Thyroid gland (tissue), 4 donors: ENCODE measurements around the gene IGFBP5.

ENCODE experiments used
- POLR2A ChIP-seq, 2 donors: fragments of 450-650 bp; IDR thresholded peaks; one replicate each; pipeline ENCODE4 v1.6.1; 2017; ENCODE audit warnings: antibody characterized with exemption in 2 of 2, mild to moderate bottlenecking in 2 of 2, moderate library complexity in 1 of 2
- TF ChIP-seq, protein P1 (sequence below), 6 experiments: fragments of 200-600 bp in 3 of 6; fragments of 450-650 bp in 3 of 6; sonication (generic) in 3 of 6; IDR thresholded peaks; one replicate each; pipeline ENCODE4 v1.5.1; 2016 to 2019; ENCODE audit warnings: antibody characterized with exemption in 6 of 6, mild to moderate bottlenecking in 2 of 6, inconsistent platforms in 1 of 6, moderate library complexity in 1 of 6

DNA sequence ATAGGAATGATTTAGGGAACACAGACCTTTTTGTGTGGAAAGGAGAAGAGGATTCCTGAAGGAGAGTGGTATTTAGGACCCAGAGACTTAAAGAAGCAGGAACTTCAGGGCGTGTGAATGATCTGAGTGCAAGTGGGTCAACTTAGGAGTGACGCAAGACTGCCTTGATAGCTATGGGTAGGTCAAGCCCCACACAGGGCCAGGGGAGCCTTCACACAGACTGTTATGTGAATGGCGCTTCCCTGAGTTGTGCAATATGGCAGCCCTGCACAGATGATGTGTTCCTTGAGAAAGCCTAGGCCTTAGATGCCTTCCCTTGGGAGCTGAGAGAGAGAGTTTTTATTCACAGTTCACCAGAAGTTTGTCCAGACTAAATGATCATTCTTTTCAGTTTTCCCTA, 47.1 kb upstream of the IGFBP5 start:
- TF ChIP-seq, protein P1, sequence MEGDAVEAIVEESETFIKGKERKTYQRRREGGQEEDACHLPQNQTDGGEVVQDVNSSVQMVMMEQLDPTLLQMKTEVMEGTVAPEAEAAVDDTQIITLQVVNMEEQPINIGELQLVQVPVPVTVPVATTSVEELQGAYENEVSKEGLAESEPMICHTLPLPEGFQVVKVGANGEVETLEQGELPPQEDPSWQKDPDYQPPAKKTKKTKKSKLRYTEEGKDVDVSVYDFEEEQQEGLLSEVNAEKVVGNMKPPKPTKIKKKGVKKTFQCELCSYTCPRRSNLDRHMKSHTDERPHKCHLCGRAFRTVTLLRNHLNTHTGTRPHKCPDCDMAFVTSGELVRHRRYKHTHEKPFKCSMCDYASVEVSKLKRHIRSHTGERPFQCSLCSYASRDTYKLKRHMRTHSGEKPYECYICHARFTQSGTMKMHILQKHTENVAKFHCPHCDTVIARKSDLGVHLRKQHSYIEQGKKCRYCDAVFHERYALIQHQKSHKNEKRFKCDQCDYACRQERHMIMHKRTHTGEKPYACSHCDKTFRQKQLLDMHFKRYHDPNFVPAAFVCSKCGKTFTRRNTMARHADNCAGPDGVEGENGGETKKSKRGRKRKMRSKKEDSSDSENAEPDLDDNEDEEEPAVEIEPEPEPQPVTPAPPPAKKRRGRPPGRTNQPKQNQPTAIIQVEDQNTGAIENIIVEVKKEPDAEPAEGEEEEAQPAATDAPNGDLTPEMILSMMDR (IDR thresholded peaks at IDR 0.05): no peak
- no peak for TF ChIP-seq POLR2A (IDR thresholded peaks at IDR 0.05)
